Parathyroid adenoma (tissue), 2 donors: ENCODE results near the gene LAMA2.

ENCODE experiments used
- H2AFZ ChIP-seq: fragments of 300-600 bp; sonication (generic); one replicate; pipeline ENCODE4 v1.7.0; 2017; ENCODE audit warnings: antibody characterized with exemption, mild to moderate bottlenecking
- H3K27ac ChIP-seq: fragments of 300-600 bp; sonication (generic); one replicate; pipeline ENCODE4 v1.7.0; 2017
- H3K27me3 ChIP-seq: fragments of 300-600 bp; sonication (generic); one replicate; pipeline ENCODE4 v1.7.0; 2017; ENCODE audit warnings: low read length; ENCODE audit not compliant: control insufficient read depth, insufficient read depth
- H3K36me3 ChIP-seq: fragments of 300-600 bp; sonication (generic); one replicate; pipeline ENCODE4 v1.7.0; 2017; ENCODE audit warnings: low read length; ENCODE audit not compliant: control insufficient read depth, insufficient read depth
- H3K4me1 ChIP-seq: fragments of 300-600 bp; sonication (generic); one replicate; pipeline ENCODE4 v1.7.0; 2017; ENCODE audit warnings: control low read depth
- H3K4me2 ChIP-seq: fragments of 300-600 bp; sonication (generic); one replicate; pipeline ENCODE4 v1.7.0; 2017; ENCODE audit warnings: low read length
- H3K4me3 ChIP-seq: fragments of 300-600 bp; sonication (generic); one replicate; pipeline ENCODE4 v1.7.0; 2017; ENCODE audit warnings: low read depth, low read length
- H3K79me2 ChIP-seq: fragments of 300-600 bp; sonication (generic); one replicate; pipeline ENCODE4 v1.7.0; 2017; ENCODE audit warnings: control low read depth
- H3K9ac ChIP-seq: fragments of 300-600 bp; sonication (generic); one replicate; pipeline ENCODE4 v1.7.0; 2017; ENCODE audit warnings: mild to moderate bottlenecking
- H3K9me3 ChIP-seq: fragments of 300-600 bp; sonication (generic); one replicate; pipeline ENCODE4 v1.7.0; 2017; ENCODE audit warnings: low read length; ENCODE audit not compliant: control insufficient read depth
- TF ChIP-seq, protein P1 (sequence below): fragments of 300-600 bp; sonication (generic); IDR thresholded peaks from one replicate; pipeline ENCODE4 v1.7.0; 2017; ENCODE audit warnings: antibody characterized with exemption, mild to moderate bottlenecking
- donor health status: primary hyperparathyroidism.

Gene LAMA2

DNA sequence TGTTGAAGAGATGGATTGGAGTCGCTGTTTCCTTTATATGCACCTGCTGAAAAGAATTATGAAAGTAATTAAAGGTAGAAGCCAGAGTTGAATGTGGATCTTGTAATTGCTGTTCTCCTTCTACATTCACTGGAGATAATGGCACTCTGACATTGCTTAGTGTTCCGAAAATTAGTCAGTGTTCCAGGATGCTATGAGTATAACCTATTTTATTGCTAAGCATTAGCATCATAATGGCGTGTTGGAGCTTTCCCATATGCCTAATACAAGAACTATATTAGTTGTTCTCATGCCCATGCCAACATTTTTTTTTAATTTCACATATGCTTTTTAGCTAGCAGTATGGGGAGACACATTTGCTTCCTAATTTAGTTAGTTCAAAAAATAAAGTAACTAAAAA is 590.6 kb downstream of the LAMA2 start:
- Histone ChIP-seq H3K4me3 (no peak overlapping the region), H3K27me3 (no peaks in the 10 kb centered on the region), H3K79me2 (no peaks in the 10 kb centered on the region), H3K9me3 (no peaks in the 10 kb centered on the region), H2AFZ (no peak overlapping the region), H3K4me2 (no peak overlapping the region), H3K27ac (no peak overlapping the region), H3K4me1 (no peaks in the 10 kb centered on the region), H3K36me3 (no peaks in the 10 kb centered on the region), H3K9ac (no peak overlapping the region)
- TF ChIP-seq, protein P1, sequence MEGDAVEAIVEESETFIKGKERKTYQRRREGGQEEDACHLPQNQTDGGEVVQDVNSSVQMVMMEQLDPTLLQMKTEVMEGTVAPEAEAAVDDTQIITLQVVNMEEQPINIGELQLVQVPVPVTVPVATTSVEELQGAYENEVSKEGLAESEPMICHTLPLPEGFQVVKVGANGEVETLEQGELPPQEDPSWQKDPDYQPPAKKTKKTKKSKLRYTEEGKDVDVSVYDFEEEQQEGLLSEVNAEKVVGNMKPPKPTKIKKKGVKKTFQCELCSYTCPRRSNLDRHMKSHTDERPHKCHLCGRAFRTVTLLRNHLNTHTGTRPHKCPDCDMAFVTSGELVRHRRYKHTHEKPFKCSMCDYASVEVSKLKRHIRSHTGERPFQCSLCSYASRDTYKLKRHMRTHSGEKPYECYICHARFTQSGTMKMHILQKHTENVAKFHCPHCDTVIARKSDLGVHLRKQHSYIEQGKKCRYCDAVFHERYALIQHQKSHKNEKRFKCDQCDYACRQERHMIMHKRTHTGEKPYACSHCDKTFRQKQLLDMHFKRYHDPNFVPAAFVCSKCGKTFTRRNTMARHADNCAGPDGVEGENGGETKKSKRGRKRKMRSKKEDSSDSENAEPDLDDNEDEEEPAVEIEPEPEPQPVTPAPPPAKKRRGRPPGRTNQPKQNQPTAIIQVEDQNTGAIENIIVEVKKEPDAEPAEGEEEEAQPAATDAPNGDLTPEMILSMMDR: no peak

DNA sequence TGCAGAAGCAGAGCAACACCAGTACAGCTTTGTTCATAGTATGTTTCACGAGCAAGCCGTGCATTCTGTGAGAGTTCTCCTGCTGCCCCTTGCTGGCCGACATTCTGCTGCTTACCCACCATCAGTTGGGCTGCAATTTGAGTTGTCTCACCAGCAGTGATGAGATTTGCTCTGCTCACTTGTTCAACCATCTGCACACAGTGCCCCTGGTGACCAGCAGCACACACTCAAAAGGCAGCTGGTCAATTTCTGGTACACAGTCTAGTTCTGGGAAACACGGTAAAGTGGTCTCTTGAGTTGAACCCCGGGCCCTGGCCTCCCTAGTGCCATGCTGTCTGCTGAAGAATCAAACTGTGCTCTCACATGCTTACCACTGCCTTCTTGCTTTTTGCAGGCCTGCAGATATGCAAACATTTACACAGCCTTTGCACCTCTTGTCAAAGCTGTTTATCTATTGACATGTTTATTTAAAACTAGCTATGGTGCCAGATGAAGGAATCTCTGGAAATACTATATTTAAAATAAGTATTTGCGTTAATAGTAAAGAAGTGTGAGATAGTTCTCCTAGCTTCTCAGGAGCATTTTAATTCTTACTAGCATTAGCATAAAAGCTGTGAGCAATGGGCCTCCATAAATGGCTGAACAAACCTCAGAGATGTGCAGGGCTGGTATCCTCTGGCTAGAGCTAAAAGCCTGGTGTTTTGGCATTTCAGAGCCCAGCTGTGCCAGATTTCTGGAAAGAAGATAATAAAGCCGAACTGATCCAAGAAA is 592.7 kb downstream of the LAMA2 start:
- Histone ChIP-seq H2AFZ (no peak overlapping the region), H3K27me3 (no peaks in the 10 kb centered on the region), H3K4me2 (no peak overlapping the region), H3K9ac (no peak overlapping the region), H3K36me3 (no peaks in the 10 kb centered on the region), H3K4me1 (no peaks in the 10 kb centered on the region), H3K4me3 (no peak overlapping the region), H3K79me2 (no peaks in the 10 kb centered on the region), H3K27ac (no peak overlapping the region), H3K9me3 (no peaks in the 10 kb centered on the region)
- TF ChIP-seq, protein P1: no peak

DNA sequence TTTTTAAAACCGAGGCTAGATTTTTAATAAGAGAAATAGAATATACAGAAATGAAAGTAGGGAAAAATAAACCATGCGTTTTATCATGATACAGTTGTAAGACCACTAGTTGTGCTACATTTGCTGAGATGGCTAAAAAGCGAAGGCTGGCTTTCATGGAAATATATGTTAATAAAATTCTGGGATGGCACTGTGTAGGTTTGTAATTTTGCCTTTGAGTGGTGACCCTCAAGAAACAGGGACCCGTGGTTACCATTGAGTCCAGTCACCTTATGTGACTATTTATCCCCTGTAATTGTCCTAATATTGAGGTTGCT is 593.3 kb downstream of the LAMA2 start:
- H3K79me2 ChIP-seq: no peaks in the 10 kb centered on the region
- H3K4me3 ChIP-seq: no peak overlapping the region
- no peak overlapping the region for H3K9ac ChIP-seq
- H3K9me3 ChIP-seq: no peaks in the 10 kb centered on the region
- TF ChIP-seq, protein P1: no peak
- H3K36me3 ChIP-seq: no peaks in the 10 kb centered on the region
- no peak overlapping the region for H3K27ac ChIP-seq
- H2AFZ ChIP-seq: no peak overlapping the region
- no peaks in the 10 kb centered on the region for H3K4me1 ChIP-seq
- no peaks in the 10 kb centered on the region for H3K27me3 ChIP-seq
- no peak overlapping the region for H3K4me2 ChIP-seq

DNA sequence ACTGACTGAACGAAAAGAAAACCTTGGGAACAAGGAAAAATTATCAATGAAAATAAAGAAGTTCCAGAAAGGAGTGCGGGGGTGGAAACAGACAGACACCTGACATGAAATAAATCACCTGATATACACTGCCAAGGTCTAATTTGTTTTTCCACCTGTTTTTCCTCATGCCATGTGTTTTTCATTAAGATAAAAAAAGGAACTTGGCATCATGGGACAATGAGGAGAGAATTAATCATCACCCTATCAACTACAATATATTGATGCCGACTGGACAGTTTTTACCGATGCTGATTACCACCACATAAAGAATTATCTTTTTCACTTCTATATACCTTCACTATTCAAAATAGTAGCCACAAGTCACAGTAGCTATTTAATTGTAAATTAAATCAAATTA is 593.9 kb downstream of the LAMA2 start:
- H3K4me1 ChIP-seq: no peaks in the 10 kb centered on the region
- no peak overlapping the region for H3K4me2 ChIP-seq
- no peaks in the 10 kb centered on the region for H3K9me3 ChIP-seq
- H3K27ac ChIP-seq: no peak overlapping the region
- H3K36me3 ChIP-seq: no peaks in the 10 kb centered on the region
- no peak overlapping the region for H3K4me3 ChIP-seq
- H3K79me2 ChIP-seq: no peaks in the 10 kb centered on the region
- H2AFZ ChIP-seq: no peak overlapping the region
- H3K27me3 ChIP-seq: no peaks in the 10 kb centered on the region
- H3K9ac ChIP-seq: no peak overlapping the region
- TF ChIP-seq, protein P1: no peak

DNA sequence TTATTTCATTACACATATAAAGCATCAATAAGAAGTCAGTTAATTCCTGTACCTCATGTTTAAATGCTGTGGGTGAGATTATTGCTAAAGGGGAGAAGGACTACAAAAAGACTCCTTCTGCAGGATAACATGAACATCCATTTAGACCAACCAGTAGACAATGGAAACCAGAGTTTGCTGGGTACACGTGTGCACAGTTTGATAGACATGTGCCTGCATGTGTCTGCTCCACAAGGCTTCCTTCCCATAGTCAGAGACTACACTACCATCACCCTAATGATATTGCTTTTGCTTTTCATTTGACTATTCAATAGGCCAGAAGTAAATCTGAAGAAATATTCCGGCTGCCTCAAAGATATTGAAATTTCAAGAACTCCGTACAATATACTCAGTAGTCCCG is 595.4 kb downstream of the LAMA2 start:
- Histone ChIP-seq H3K27me3 (no peaks in the 10 kb centered on the region), H3K27ac (no peak overlapping the region), H3K79me2 (no peaks in the 10 kb centered on the region), H3K9me3 (no peaks in the 10 kb centered on the region), H3K9ac (no peak overlapping the region), H2AFZ (no peak overlapping the region), H3K36me3 (no peaks in the 10 kb centered on the region), H3K4me2 (no peak overlapping the region), H3K4me3 (no peak overlapping the region), H3K4me1 (no peaks in the 10 kb centered on the region)
- TF ChIP-seq, protein P1: no peak
